NB4 (cell line): ENCODE results near the gene C3orf62.

ENCODE experiments used
- POLR2A ChIP-seq: IDR thresholded peaks from 2 replicates; pipeline ENCODE4 v1.6.1; 2011; ENCODE audit warnings: mild to moderate bottlenecking; ENCODE audit not compliant: insufficient read length; ENCODE audit errors: extremely low read depth
- TF ChIP-seq, protein P1 (sequence below): IDR thresholded peaks from one replicate; pipeline ENCODE4 v1.5.1; 2012; ENCODE audit warnings: low read depth, low read length
- TF ChIP-seq, protein P2 (sequence below): IDR thresholded peaks from 2 replicates; pipeline ENCODE4 v1.6.1; 2011; ENCODE audit warnings: low read depth, low read length

DNA sequence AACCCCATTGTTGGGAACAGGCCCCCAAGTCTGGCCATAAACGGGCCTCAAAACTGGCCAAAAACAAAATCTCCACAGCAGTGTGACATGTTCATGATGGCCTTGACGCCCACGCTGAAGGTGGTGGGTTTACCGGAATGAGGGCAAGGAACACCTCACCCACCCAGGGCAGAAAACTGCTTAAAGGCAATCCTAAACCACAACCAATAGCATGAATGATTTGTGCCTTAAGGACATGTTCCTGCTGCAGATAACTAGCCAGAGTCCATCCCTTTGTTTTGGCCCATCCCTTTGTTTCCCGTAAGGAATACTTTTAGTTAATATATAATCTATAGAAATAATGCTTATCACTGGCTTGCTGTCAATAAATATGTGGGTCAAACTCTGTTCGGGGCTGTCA lies 57.9 kb downstream of the C3orf62 start:
- TF ChIP-seq, protein P1, sequence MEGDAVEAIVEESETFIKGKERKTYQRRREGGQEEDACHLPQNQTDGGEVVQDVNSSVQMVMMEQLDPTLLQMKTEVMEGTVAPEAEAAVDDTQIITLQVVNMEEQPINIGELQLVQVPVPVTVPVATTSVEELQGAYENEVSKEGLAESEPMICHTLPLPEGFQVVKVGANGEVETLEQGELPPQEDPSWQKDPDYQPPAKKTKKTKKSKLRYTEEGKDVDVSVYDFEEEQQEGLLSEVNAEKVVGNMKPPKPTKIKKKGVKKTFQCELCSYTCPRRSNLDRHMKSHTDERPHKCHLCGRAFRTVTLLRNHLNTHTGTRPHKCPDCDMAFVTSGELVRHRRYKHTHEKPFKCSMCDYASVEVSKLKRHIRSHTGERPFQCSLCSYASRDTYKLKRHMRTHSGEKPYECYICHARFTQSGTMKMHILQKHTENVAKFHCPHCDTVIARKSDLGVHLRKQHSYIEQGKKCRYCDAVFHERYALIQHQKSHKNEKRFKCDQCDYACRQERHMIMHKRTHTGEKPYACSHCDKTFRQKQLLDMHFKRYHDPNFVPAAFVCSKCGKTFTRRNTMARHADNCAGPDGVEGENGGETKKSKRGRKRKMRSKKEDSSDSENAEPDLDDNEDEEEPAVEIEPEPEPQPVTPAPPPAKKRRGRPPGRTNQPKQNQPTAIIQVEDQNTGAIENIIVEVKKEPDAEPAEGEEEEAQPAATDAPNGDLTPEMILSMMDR, result no peak
- no peak for TF ChIP-seq POLR2A
- TF ChIP-seq, protein P2, sequence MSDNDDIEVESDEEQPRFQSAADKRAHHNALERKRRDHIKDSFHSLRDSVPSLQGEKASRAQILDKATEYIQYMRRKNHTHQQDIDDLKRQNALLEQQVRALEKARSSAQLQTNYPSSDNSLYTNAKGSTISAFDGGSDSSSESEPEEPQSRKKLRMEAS, result no peak
